KMS-11 (cell line): ENCODE measurements around the gene ARMC5.

Source experiments
- H2AFZ ChIP-seq: fragments of 200-600 bp; sonication (generic); 2 replicates; pipeline ENCODE4 v1.6.1; 2016; ENCODE audit warnings: antibody characterized with exemption, mixed run types, low read depth
- H3K27ac ChIP-seq: fragments of 200-600 bp; sonication (generic); 2 replicates; pipeline ENCODE4 v1.6.1; 2016; ENCODE audit warnings: mild to moderate bottlenecking, mixed run types
- H3K27me3 ChIP-seq: fragments of 200-600 bp; sonication (generic); 2 replicates; pipeline ENCODE4 v1.6.1; 2017; ENCODE audit warnings: mild to moderate bottlenecking, low read depth, mixed run types, moderate library complexity; ENCODE audit not compliant: insufficient read depth
- H3K36me3 ChIP-seq: fragments of 200-600 bp; sonication (generic); 2 replicates; pipeline ENCODE4 v1.6.1; 2017; ENCODE audit warnings: mild to moderate bottlenecking, mixed run types; ENCODE audit not compliant: insufficient read depth
- H3K4me1 ChIP-seq: fragments of 200-600 bp; sonication (generic); 2 replicates; pipeline ENCODE4 v1.6.1; 2016; ENCODE audit warnings: mild to moderate bottlenecking, low read depth, mixed run types; ENCODE audit not compliant: poor library complexity, severe bottlenecking
- H3K4me2 ChIP-seq: fragments of 200-600 bp; sonication (generic); 2 replicates; pipeline ENCODE4 v1.7.0; 2016; ENCODE audit warnings: mild to moderate bottlenecking, mixed run types
- H3K4me3 ChIP-seq: fragments of 200-600 bp; sonication (generic); IDR thresholded peaks from 2 replicates; pipeline ENCODE4 v1.6.1; 2017; ENCODE audit warnings: low read depth, low read length, mixed read lengths; ENCODE audit not compliant: insufficient read depth
- H3K79me2 ChIP-seq: fragments of 200-600 bp; sonication (generic); 2 replicates; pipeline ENCODE4 v1.6.1; 2016; ENCODE audit warnings: low read depth, mixed run types; ENCODE audit not compliant: insufficient read depth
- H3K9ac ChIP-seq: fragments of 200-600 bp; sonication (generic); 2 replicates; pipeline ENCODE4 v1.6.1; 2016; ENCODE audit warnings: mild to moderate bottlenecking, mixed run types
- H4K20me1 ChIP-seq: fragments of 200-600 bp; sonication (generic); 2 replicates; pipeline ENCODE4 v1.6.1; 2016; ENCODE audit warnings: mild to moderate bottlenecking, mixed run types; ENCODE audit not compliant: insufficient read depth
- TF ChIP-seq, protein P1 (sequence below): fragments of 200-600 bp; sonication (generic); conservative IDR thresholded peaks from 2 replicates; pipeline ENCODE4 v1.6.1; 2017; ENCODE audit warnings: low read depth, mild to moderate bottlenecking, antibody characterized with exemption, low read length, moderate library complexity, mixed read lengths

The ARMC5 gene

DNA sequence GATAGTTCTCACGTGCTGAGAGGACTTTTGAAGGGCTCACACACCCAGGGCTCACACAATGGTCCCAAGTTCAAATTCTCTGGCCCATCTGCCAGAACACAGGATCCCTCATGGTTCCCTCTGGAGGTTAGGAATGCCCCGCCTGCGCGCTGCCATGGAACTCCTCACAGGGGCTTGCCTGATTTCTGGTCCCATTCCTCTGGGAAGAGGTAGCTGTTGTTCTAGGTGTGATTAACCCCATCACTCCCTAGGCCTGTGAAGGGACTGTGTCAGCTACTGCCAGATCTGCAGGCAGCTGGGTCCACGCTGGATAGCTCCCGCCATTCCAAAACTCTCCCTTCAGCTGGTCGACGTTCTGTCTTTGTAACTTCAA lies 2.3 kb upstream of the ARMC5 start:
- H3K27me3 ChIP-seq, result no peaks in the 10 kb centered on the region
- no peak overlapping the region for H3K9ac ChIP-seq
- H3K36me3 ChIP-seq, result no peaks in the 10 kb centered on the region
- H2AFZ ChIP-seq, result no peak overlapping the region
- peak overlapping the region; percentile 86; the same call in 1 of the 2 replicates for H3K4me2 ChIP-seq
- H3K4me1 ChIP-seq, result peaks cover 24% of the 10 kb centered on the region
- no peak overlapping the region; the same call in 1 of the 2 replicates for H3K27ac ChIP-seq
- TF ChIP-seq, protein P1, sequence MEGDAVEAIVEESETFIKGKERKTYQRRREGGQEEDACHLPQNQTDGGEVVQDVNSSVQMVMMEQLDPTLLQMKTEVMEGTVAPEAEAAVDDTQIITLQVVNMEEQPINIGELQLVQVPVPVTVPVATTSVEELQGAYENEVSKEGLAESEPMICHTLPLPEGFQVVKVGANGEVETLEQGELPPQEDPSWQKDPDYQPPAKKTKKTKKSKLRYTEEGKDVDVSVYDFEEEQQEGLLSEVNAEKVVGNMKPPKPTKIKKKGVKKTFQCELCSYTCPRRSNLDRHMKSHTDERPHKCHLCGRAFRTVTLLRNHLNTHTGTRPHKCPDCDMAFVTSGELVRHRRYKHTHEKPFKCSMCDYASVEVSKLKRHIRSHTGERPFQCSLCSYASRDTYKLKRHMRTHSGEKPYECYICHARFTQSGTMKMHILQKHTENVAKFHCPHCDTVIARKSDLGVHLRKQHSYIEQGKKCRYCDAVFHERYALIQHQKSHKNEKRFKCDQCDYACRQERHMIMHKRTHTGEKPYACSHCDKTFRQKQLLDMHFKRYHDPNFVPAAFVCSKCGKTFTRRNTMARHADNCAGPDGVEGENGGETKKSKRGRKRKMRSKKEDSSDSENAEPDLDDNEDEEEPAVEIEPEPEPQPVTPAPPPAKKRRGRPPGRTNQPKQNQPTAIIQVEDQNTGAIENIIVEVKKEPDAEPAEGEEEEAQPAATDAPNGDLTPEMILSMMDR, result no peak
- no peaks in the 10 kb centered on the region for H4K20me1 ChIP-seq
- peaks cover 40% of the 10 kb centered on the region for H3K79me2 ChIP-seq
- H3K4me3 ChIP-seq, result no peak overlapping the region

DNA sequence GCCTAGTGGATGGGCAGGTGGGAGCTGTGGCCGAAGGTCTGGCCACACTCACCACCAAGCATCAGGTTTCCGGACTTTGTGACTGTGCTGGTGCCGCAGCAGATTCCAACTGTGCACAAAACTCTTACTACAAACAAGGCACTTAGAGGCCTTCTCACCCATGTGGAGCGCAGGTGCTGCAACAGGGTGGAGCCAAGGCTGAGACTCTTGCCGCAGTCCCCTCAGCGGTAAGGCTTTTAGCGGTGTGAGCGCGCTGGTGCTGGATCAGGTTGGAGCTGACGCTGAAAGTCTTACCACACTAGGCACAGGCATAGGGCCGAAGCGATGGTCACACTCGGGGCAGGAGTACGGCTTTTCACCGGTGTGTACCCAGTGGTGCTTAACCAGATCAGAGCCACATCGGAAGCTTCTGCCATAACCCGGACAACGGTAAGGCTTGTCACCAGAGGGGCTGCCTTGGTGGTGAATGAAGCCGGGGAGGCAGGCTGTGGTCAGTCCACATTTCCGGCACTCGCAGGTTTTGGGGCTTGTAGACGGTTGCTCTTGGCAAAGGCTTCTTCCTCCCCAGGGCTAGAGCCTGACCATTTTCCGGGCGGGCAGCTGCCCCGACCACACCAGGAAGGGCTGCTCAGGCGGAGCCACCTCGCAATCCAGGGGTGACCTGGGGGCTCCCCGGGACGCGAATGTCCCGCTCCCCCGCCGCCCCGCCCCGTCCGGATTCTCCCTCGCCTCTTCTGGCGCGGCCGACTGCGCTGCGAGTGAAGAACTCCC lies 1.0 kb upstream of the ARMC5 start:
- Histone ChIP-seq H3K79me2 (peaks cover 40% of the 10 kb centered on the region), H3K4me2 (peak overlapping the region; percentile 86), H3K27me3 (no peaks in the 10 kb centered on the region), H4K20me1 (no peaks in the 10 kb centered on the region), H3K4me3 (no peak overlapping the region), H3K4me1 (peaks cover 24% of the 10 kb centered on the region), H3K9ac (peak overlapping the region; percentile 90), H2AFZ (peak overlapping the region; percentile 45), H3K36me3 (no peaks in the 10 kb centered on the region), H3K27ac (peak overlapping the region; percentile 90)
- TF ChIP-seq, protein P1, result no peak; the same call in 1 of the 2 replicates

- Histone ChIP-seq H3K9ac (peak overlapping the region; percentile 90), H2AFZ (peak overlapping the region; percentile 45), H4K20me1 (no peaks in the 10 kb centered on the region), H3K4me3 (no peak overlapping the region), H3K4me1 (peaks cover 24% of the 10 kb centered on the region), H3K79me2 (peaks cover 40% of the 10 kb centered on the region), H3K27ac (peak overlapping the region; percentile 90), H3K36me3 (no peaks in the 10 kb centered on the region), H3K27me3 (no peaks in the 10 kb centered on the region), H3K4me2 (peak overlapping the region; percentile 85)
- TF ChIP-seq, protein P1, result no peak
Measured at GRCh38 chr16:31459687-31460581, 633 bp downstream of the ARMC5 start.

GRCh38 chr16:31460582-31461002 lies 1.3 kb downstream of the ARMC5 start:
- no peaks in the 10 kb centered on the region for H3K36me3 ChIP-seq
- no peaks in the 10 kb centered on the region for H3K27me3 ChIP-seq
- no peak overlapping the region for H3K9ac ChIP-seq
- no peak overlapping the region for H3K4me3 ChIP-seq
- peaks cover 24% of the 10 kb centered on the region for H3K4me1 ChIP-seq
- H3K4me2 ChIP-seq, result peak overlapping the region; percentile 85
- TF ChIP-seq, protein P1, result peak; percentile 62
- 0 out of 2 replicates have a peak overlapping the region, but pooled peaks have one; percentile 29 for H2AFZ ChIP-seq
- peaks cover 39% of the 10 kb centered on the region for H3K79me2 ChIP-seq
- no peaks in the 10 kb centered on the region for H4K20me1 ChIP-seq
- H3K27ac ChIP-seq, result no peak overlapping the region
